Measurements from ENCODE around the gene ALOX12. TPM values are rescaled to one million over a fixed set of nuclear protein-coding genes. Genes with fewer than 3 reads are reported as not detected.
"Not testable (repeated sequence)": the region's sequence is repeated elsewhere in the genome, so short reads cannot be mapped to it uniquely, and the experiment has no call there.

Gene ALOX12
- total and polyA plus RNA-seq, 12 donors: 0.04 to 0.11 TPM; not detected in 10

GRCh38 chr17:6948976-6949375, 46.9 kb upstream of the ALOX12 start:
- no peak for DNase-seq
- peak in 3 of 8 donors; percentile 46 to 61 (median 59) for ATAC-seq
- 63 to 66% methylated on average over 3 of the region's 3 CpGs for WGBS, 2 donors
- peaks cover 0 to 18% (median 0%) of the 10 kb centered on the region in 9 donors for H3K4me1 ChIP-seq
- H3K9me3 ChIP-seq: no peaks in the 10 kb centered on the region
- peak overlapping the region in 2 of 10 donors; percentile 41 to 61 for H3K27ac ChIP-seq
- TF ChIP-seq CTCF (IDR thresholded peaks at IDR 0.05): no peak
- no peaks in the 10 kb centered on the region for H3K27me3 ChIP-seq
- intact Hi-C loops (cut with DNase I): no loop called here
- H3K4me3 ChIP-seq: no peak overlapping the region
- H3K36me3 ChIP-seq: no peaks in the 10 kb centered on the region

DNA sequence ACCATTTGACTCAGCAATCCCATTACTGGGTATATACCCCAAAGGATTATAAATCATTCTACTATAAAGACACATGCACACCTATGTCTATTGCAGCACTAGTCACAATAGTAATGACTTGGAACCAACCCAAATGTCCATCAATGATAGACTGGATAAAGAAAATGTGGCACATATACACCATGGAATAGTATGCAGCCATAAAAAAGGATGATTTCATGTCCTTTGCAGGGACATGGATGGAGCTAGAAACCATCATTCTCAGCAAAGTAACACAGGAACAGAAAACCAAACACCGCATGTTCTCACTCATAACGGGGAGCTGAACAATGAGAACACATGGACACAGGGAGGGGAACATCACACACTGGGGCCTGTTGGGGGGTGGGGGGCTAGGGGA, 44.9 kb upstream of the ALOX12 start:
- intact Hi-C loops (cut with DNase I); H3K27me3 ChIP-seq; H3K36me3 ChIP-seq; H3K4me3 ChIP-seq; H3K9me3 ChIP-seq; H3K27ac ChIP-seq; DNase-seq; ATAC-seq: not testable (repeated sequence)
- H3K4me1 ChIP-seq: peaks cover 0 to 18% (median 0%) of the 10 kb centered on the region in 9 donors
- WGBS, 2 donors: 100% methylated on average over 2 of the region's 2 CpGs

- TF ChIP-seq CTCF (IDR thresholded peaks at IDR 0.05): no peak
- H3K27me3 ChIP-seq: no peaks in the 10 kb centered on the region
- WGBS, 2 donors: 87 to 90% methylated on average over 5 of the region's 5 CpGs
- H3K36me3 ChIP-seq: no peaks in the 10 kb centered on the region
- no peak for DNase-seq
- H3K4me1 ChIP-seq: peaks cover 0 to 9% (median 0%) of the 10 kb centered on the region in 9 donors
- no peaks in the 10 kb centered on the region for H3K9me3 ChIP-seq
- no peak overlapping the region for H3K27ac ChIP-seq
- no peak for ATAC-seq
- intact Hi-C loops (cut with DNase I): no loop called here
- no peak overlapping the region for H3K4me3 ChIP-seq
Observed at GRCh38 chr17:6953689-6954088, 42.2 kb upstream of the ALOX12 start.

DNA sequence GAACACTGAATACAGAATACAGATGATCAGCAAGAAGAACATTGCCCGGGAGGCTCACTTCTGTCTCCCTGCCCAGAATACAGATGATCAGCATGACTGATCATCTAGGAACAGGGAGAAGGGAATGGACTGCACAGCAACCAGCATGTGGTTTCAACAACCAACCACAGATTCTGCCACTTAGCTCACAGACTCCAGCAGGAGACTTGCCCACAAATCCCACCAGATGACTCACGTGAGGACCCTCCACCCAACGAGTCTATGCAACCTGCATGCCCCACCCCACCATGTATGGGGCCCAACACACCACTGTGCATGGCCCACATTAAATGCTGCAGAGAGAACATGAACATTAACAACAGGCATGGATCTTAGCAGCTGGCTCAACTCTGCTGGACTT, 36.1 kb upstream of the ALOX12 start:
- no peak overlapping the region for H3K4me3 ChIP-seq
- intact Hi-C loops (cut with DNase I): no loop called here
- 88 to 90% methylated on average over 3 of the region's 3 CpGs for WGBS, 2 donors
- peaks cover 0 to 8% (median 0%) of the 10 kb centered on the region in 11 donors for H3K9me3 ChIP-seq
- H3K36me3 ChIP-seq: no peaks in the 10 kb centered on the region
- H3K27ac ChIP-seq: no peak overlapping the region
- no peak for TF ChIP-seq CTCF (IDR thresholded peaks at IDR 0.05)
- no peaks in the 10 kb centered on the region for H3K4me1 ChIP-seq
- H3K27me3 ChIP-seq: no peaks in the 10 kb centered on the region
- no peak for ATAC-seq
- DNase-seq: no peak

DNA sequence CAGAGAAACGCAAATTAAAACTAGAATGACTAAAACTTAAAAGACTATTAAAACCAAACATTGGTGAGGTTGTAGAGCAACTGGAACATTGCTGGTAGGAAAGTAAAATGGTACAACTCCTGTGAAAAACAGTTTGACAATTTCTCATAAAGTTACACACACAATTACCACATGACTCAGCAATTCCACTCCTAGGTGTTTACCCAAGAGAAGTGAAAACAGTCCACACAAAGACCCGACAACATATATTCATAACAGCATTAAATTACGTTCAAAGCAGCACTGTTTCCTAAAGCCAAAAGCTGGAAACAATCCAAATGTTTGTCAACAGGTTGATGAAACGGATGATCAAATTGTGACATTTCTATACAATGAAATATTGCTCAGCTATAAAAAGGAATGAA, 26.5 kb upstream of the ALOX12 start:
- H3K36me3 ChIP-seq: no peaks in the 10 kb centered on the region
- no peak overlapping the region for H3K4me3 ChIP-seq
- WGBS, 2 donors: 83 to 85% methylated on average over 4 of the region's 4 CpGs
- no peak overlapping the region for H3K27ac ChIP-seq
- H3K27me3 ChIP-seq: peaks cover 0 to 5% (median 0%) of the 10 kb centered on the region in 7 donors
- intact Hi-C loops (cut with DNase I): no loop called here
- ATAC-seq (no peak), DNase-seq (no peak)
- H3K4me1 ChIP-seq: no peaks in the 10 kb centered on the region
- H3K9me3 ChIP-seq: no peaks in the 10 kb centered on the region
- no peak for TF ChIP-seq CTCF (IDR thresholded peaks at IDR 0.05)

Data from heart right ventricle (tissue), 16 donors.